Measurements from ENCODE around the gene ZFP64.

The ZFP64 gene

GRCh38 chr20:52104546-52105441 lies 86.8 kb downstream of the ZFP64 start:
- DNase-seq (ENCODE audit: low spot score) = no peak

- DNase-seq (ENCODE audit: low spot score) = no peak
These were observed 87.5 kb downstream of the ZFP64 start for GRCh38 chr20:52103913-52104545.

- no peak for DNase-seq (ENCODE audit: low spot score)
These were observed 88.2 kb downstream of the ZFP64 start for GRCh38 chr20:52103335-52103912.

- DNase-seq (ENCODE audit: low spot score) = no peak
These were observed 89.0 kb downstream of the ZFP64 start for GRCh38 chr20:52102559-52102958.

GRCh38 chr20:52102126-52102525 lies 89.5 kb downstream of the ZFP64 start:
- no peak for DNase-seq (ENCODE audit: low spot score)
